NT2/D1 (cell line): ENCODE data around the gene CUL5.
"Not testable (repeated sequence)": the region's sequence is repeated elsewhere in the genome, so short reads cannot be mapped to it uniquely, and the experiment has no call there.

Experiments used
- DNase-seq: peaks from one replicate; pipeline ENCODE4 v3.0.0-alpha.2; 2011; ENCODE audit warnings: low read depth, low spot score
- H3K27me3 ChIP-seq: 2 replicates; pipeline ENCODE4 v1.6.0; 2011; ENCODE audit warnings: mild to moderate bottlenecking; ENCODE audit not compliant: insufficient read length, insufficient read depth
- H3K36me3 ChIP-seq: 2 replicates; pipeline ENCODE4 v1.6.1; 2011; ENCODE audit warnings: mild to moderate bottlenecking, low read length, mixed read lengths; ENCODE audit not compliant: insufficient read depth, insufficient read length
- H3K4me1 ChIP-seq: 2 replicates; pipeline ENCODE4 v1.5.1; 2011; ENCODE audit not compliant: insufficient read depth, insufficient read length
- H3K4me3 ChIP-seq: 2 replicates; pipeline ENCODE4 v1.5.1; 2011; ENCODE audit warnings: low read depth; ENCODE audit not compliant: insufficient read length
- H3K9ac ChIP-seq: 2 replicates; pipeline ENCODE4 v1.6.0; 2011; ENCODE audit warnings: low read depth; ENCODE audit not compliant: insufficient read length
- H3K9me3 ChIP-seq: 2 replicates; pipeline ENCODE4 v1.5.1; 2011; ENCODE audit warnings: mild to moderate bottlenecking, low read length; ENCODE audit not compliant: insufficient read depth
- SUZ12 ChIP-seq: IDR thresholded peaks from 2 replicates; pipeline ENCODE4 v1.6.1; 2011; ENCODE audit not compliant: insufficient read length, insufficient read depth; ENCODE audit errors: extremely low read depth
- YY1 ChIP-seq: IDR thresholded peaks from 2 replicates; pipeline ENCODE4 v1.6.1; 2011; ENCODE audit not compliant: insufficient read length, insufficient read depth
- ZNF274 ChIP-seq: IDR thresholded peaks from 2 replicates; pipeline ENCODE4 v1.6.1; 2011; ENCODE audit warnings: mild to moderate bottlenecking, low read depth, low read length

CUL5 gene

DNA sequence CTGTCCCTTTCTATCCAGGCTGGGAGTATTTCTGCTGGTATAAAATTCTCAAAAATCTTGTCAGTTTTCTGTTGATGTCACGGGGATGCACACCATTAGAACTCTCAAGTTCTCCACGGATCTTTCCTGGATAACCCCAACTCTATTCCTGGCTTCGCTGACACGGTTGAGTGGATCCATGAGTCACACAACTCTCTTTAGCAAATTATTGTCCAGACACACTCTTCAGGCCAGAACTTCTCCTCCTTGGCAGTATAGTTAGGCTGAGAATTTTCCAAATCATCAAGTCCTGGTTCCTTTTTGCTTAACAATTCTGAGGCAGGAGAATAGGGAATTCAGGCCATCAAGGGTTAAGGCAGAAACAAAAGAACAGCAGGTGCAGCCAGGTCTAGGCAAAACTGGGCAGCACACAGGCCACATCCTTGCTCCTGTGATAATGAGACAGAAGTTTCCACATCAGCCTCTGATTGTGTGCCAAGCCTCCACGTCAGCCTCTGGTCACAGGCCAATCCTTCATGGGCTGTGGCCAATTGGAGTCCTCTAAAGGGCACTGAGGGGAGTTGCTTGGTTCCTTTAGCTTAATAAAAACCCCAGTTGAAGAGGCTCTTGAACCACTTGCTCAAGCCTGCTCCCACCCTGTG lies 106.9 kb downstream of the CUL5 start:
- DNase-seq = no peak
- H3K9ac ChIP-seq = no peak overlapping the region
- no peak for TF ChIP-seq SUZ12

DNA sequence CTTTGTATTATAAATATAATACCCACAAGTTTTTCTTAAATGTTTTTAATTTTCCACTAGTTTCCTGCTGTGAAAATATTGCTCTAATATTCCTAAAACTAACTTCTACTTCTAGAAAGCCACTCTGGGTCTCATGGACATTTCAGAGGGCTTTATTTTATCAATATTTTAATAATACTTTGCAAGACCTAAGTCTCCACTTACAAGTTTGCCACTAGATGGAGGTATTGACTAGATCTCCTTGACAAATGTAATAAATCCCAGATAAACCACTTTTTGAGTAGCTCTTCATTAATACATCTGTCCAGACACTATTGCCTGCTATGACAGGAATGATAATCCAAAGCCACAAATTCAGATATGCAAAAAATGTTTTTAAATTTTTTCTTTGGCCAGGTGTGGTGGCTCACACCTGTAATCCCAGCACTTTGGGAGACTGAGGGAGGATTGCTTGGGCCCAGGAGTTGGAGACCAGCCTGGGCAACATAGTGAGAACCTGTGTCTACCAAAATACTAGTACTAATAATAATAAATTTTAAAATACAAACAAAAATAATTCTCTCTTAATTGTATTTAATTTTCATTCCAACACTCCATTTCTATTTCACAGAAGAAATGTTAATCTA lies 109.2 kb downstream of the CUL5 start:
- H3K27me3 ChIP-seq = peaks cover 12% of the 10 kb centered on the region
- no peaks in the 10 kb centered on the region for H3K9me3 ChIP-seq
- no peak overlapping the region for H3K4me3 ChIP-seq
- DNase-seq = no peak
- no peaks in the 10 kb centered on the region for H3K4me1 ChIP-seq
- H3K36me3 ChIP-seq = no peaks in the 10 kb centered on the region
- TF ChIP-seq YY1 = no peak
- TF ChIP-seq ZNF274 = no peak
- TF ChIP-seq SUZ12 = no peak
- H3K9ac ChIP-seq = no peak overlapping the region

More for the DNA sequence above, 106.9 kb downstream of the CUL5 start:
- no peaks in the 10 kb centered on the region for H3K4me1 ChIP-seq
- no peaks in the 10 kb centered on the region for H3K9me3 ChIP-seq
- H3K4me3 ChIP-seq = no peak overlapping the region
- H3K27me3 ChIP-seq = no peaks in the 10 kb centered on the region
- no peaks in the 10 kb centered on the region for H3K36me3 ChIP-seq

DNA sequence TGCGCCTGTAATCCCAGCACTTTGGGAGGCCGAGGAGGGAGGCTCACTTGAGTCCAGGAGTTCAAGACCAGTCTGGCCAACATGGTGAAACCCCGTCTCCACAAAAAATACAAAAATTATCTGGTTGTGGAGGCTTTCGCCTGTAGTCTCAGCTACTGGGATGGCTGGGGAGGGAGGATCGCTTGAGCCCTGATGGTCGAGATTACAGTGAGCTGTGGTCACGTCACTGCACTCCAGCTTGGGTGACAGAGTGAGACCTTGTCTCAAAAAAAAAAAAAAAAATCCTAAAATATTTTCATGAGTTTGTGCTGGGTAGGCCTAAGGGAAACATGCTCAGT lies 112.2 kb downstream of the CUL5 start:
- DNase-seq, H3K4me1 ChIP-seq, H3K9ac ChIP-seq, H3K4me3 ChIP-seq, H3K36me3 ChIP-seq, H3K9me3 ChIP-seq: not testable (repeated sequence)
- peaks cover 12% of the 10 kb centered on the region for H3K27me3 ChIP-seq

DNA sequence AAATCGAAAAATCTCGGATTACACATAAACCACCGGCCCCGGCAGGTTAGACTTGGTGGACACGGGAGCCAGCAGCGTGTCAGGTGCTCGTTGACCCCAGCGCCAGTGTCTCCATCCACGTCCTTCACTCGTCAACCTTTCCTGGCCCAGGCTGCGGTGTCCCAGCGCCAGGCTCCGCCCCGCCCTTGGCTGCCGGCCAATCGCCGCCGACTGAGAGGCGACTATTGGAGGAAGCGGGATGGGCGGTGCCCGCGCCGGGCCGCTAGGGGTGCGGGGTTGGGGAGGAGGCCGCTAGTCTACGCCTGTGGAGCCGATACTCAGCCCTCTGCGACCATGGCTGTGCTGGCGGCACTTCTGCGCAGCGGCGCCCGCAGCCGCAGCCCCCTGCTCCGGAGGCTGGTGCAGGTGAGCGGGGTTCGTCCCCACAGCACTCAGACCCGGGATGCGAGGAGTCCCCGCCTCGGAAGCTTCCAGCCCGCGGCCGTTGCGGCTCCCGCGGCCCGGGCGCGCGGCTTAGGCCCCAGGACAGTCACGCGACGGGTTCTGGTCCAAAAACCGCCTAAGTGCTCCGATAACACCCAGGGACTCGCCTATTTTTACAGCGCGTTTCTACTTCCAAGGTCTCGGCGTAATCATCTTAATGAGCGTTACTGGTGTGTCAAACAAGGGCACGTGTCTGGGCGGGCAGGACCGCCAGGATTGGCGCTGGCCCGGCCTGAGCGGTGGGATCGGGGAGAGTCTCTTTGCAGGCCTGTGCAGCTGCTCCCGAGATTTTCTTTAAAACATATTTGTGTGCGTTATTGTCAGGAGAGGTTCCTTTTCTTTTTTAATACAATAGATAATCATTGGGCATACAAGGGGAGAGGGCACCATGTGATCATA lies 112.8 kb downstream of the CUL5 start, which contains the start of gene ACAT1:
ACAT1 (plus strand) TSS at position 294 of the 882 bp plus-strand sequence; CDS start at position 334, 40 bp downstream.
- peak within 1 kb of the TSS; percentile 90 for H3K9ac ChIP-seq
- no peak for TF ChIP-seq YY1
- TF ChIP-seq SUZ12 = no peak
- no peak for TF ChIP-seq ZNF274
- no peaks in the 10 kb centered on the region for H3K4me1 ChIP-seq
- peak; percentile 80 for DNase-seq
- peaks cover 12% of the 10 kb centered on the region for H3K27me3 ChIP-seq
- no peaks in the 10 kb centered on the region for H3K36me3 ChIP-seq
- H3K9me3 ChIP-seq = no peaks in the 10 kb centered on the region
- peak within 1 kb of the TSS; percentile 71 for H3K4me3 ChIP-seq

- no peak for DNase-seq
- TF ChIP-seq ZNF274 (no peak), YY1 (no peak), SUZ12 (no peak)
- H3K36me3 ChIP-seq = no peaks in the 10 kb centered on the region
- peak overlapping the region; percentile 71 for H3K4me3 ChIP-seq
- no peaks in the 10 kb centered on the region for H3K9me3 ChIP-seq
- peak overlapping the region; percentile 32 for H3K9ac ChIP-seq
- H3K4me1 ChIP-seq = no peaks in the 10 kb centered on the region
- H3K27me3 ChIP-seq = peaks cover 12% of the 10 kb centered on the region
Observed at GRCh38 chr11:108122166-108122628, 113.5 kb downstream of the CUL5 start.

DNA sequence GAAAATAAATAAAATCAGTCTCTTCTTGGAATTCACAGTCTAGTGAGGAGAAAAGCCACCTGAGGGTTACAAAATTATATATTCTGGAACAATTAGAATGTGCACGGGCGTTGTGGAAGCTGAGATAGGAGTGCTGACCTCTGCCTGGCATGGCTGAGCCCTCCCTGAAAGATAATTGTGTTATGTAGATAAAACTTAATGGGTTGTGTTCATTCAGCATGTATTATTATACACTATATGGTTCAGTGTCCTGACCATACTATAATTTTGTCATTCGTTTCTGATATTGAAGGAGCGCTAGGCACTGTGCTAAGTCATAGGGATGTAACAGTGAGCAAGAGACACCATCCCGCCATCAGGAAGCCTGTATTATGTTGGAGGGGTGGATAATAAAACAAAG lies 116.4 kb downstream of the CUL5 start:
- Histone ChIP-seq H3K9me3 (no peaks in the 10 kb centered on the region), H3K27me3 (peaks cover 12% of the 10 kb centered on the region), H3K36me3 (peaks cover 2% of the 10 kb centered on the region), H3K9ac (no peak overlapping the region), H3K4me3 (no peak overlapping the region), H3K4me1 (no peaks in the 10 kb centered on the region)
- TF ChIP-seq YY1 (no peak), SUZ12 (no peak), ZNF274 (no peak)
- no peak for DNase-seq

DNA sequence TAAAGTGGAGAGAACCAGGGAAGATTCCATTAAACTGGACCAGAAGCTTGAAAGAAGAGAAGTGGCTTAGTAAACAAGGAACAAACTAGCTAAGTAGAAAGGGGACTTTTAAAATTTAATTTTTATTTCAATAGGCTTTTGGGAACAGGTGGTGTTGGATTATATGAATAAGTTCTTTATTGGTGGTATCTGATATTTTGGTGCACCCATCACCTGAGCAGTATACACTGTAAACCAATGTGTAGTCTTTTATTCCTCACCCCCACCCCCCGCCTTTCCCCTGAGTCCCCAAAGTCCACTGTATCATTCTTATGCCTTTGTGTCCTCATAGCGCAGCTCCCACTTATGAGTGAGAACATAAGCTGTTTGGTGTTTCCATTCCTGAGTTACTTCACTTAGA lies 120.1 kb downstream of the CUL5 start:
- DNase-seq = no peak
- H3K4me3 ChIP-seq = no peak overlapping the region
- H3K9me3 ChIP-seq = no peaks in the 10 kb centered on the region
- H3K9ac ChIP-seq = no peak overlapping the region
- no peaks in the 10 kb centered on the region for H3K4me1 ChIP-seq
- no peaks in the 10 kb centered on the region for H3K27me3 ChIP-seq
- peaks cover 3% of the 10 kb centered on the region for H3K36me3 ChIP-seq
- TF ChIP-seq YY1 (no peak), SUZ12 (no peak), ZNF274 (no peak)
